Stimulated activated CD8-positive, alpha-beta memory T cell treated with anti-CD3 and anti-CD28 coated beads, Interleukin-2, amount 100 ng/mL, for 1 hour (primary cell): ENCODE data around the gene WT1.

Experiments
- DNase-seq, 2 donors: peaks; one replicate each; pipeline ENCODE4 v3.0.0-alpha.2; 2020; ENCODE audit warnings: low read depth in 2 of 2

The WT1 gene

GRCh38 chr11:32438346-32438865 lies 3.1 kb upstream of the WT1 start:
- no peak for DNase-seq

GRCh38 chr11:32437495-32438345 lies 2.4 kb upstream of the WT1 start:
- DNase-seq = no peak

GRCh38 chr11:32436751-32437494 lies 1.6 kb upstream of the WT1 start:
- DNase-seq = no peak

- no peak for DNase-seq
These were observed 807 bp upstream of the WT1 start for GRCh38 chr11:32435942-32436750.

- DNase-seq = no peak
These were observed 223 bp downstream of the WT1 start for GRCh38 chr11:32435152-32435480.

GRCh38 chr11:32434356-32435151 lies 785 bp downstream of the WT1 start:
- no peak for DNase-seq

- DNase-seq = no peak
These were observed 1.4 kb downstream of the WT1 start for GRCh38 chr11:32433914-32434355.

GRCh38 chr11:32433101-32433913 lies 2.0 kb downstream of the WT1 start:
- no peak for DNase-seq

GRCh38 chr11:32432565-32432964 lies 2.8 kb downstream of the WT1 start:
- DNase-seq = no peak

- DNase-seq = no peak
These were observed 4.6 kb downstream of the WT1 start for GRCh38 chr11:32430568-32431381.

GRCh38 chr11:32429477-32429876 lies 5.9 kb downstream of the WT1 start:
- DNase-seq = no peak

GRCh38 chr11:32428665-32429303 lies 6.6 kb downstream of the WT1 start:
- DNase-seq = no peak

GRCh38 chr11:32427935-32428664 lies 7.2 kb downstream of the WT1 start:
- no peak for DNase-seq

- DNase-seq = no peak
These were observed 7.8 kb downstream of the WT1 start for GRCh38 chr11:32427616-32427934.

GRCh38 chr11:32426819-32427615 lies 8.3 kb downstream of the WT1 start:
- DNase-seq = no peak

- no peak for DNase-seq
These were observed 9.1 kb downstream of the WT1 start for GRCh38 chr11:32426192-32426591.

GRCh38 chr11:32425761-32426160 lies 9.6 kb downstream of the WT1 start:
- no peak for DNase-seq

GRCh38 chr11:32422545-32422944 lies 12.8 kb downstream of the WT1 start:
- DNase-seq = no peak
